Suprapubic skin (tissue), 3 donors: ENCODE data around the gene ATXN1.

Experiments used
- POLR2A ChIP-seq, 2 donors: fragments of 450-650 bp; IDR thresholded peaks; one replicate each; pipeline ENCODE4 v1.6.1; 2017; ENCODE audit warnings: antibody characterized with exemption in 2 of 2, mild to moderate bottlenecking in 2 of 2, moderate library complexity in 2 of 2
- TF ChIP-seq, protein P1 (sequence below), 2 donors: fragments of 200-600 bp in 1 of 2; fragments of 450-650 bp in 1 of 2; sonication (generic) in 1 of 2; IDR thresholded peaks; one replicate each; pipeline ENCODE4 v1.5.1; 2016 to 2019; ENCODE audit warnings: antibody characterized with exemption in 2 of 2, mild to moderate bottlenecking in 1 of 2, moderate library complexity in 1 of 2

DNA sequence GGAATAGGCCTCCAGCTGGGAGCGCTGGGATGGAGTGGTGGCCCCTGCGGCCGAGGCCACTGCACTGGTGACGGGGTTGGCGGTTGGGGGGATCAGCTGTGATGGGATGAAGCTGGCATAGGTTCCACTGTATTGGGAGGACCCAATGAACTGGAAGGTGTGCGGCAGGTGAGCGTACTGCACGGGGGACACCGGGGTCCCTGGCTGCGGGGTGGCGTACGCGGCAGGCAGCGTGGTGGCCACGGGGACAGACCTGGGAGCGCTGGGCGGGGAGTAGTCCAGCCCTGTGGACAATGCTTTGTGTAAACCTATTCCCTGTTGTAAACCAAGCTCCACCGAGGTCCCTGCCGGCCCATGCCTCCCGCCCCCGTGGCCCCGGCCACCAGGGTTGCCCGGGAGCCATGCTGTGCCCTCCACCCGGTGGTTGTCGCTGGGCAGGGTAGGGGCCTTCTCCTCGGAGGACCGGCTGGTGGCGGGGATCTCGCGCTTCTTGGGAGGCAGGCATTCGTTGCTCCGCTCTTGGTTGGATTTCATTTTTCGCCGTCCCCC is 433.4 kb downstream of the ATXN1 start:
- TF ChIP-seq, protein P1, sequence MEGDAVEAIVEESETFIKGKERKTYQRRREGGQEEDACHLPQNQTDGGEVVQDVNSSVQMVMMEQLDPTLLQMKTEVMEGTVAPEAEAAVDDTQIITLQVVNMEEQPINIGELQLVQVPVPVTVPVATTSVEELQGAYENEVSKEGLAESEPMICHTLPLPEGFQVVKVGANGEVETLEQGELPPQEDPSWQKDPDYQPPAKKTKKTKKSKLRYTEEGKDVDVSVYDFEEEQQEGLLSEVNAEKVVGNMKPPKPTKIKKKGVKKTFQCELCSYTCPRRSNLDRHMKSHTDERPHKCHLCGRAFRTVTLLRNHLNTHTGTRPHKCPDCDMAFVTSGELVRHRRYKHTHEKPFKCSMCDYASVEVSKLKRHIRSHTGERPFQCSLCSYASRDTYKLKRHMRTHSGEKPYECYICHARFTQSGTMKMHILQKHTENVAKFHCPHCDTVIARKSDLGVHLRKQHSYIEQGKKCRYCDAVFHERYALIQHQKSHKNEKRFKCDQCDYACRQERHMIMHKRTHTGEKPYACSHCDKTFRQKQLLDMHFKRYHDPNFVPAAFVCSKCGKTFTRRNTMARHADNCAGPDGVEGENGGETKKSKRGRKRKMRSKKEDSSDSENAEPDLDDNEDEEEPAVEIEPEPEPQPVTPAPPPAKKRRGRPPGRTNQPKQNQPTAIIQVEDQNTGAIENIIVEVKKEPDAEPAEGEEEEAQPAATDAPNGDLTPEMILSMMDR (IDR thresholded peaks at IDR 0.05): no peak
- no peak for TF ChIP-seq POLR2A (IDR thresholded peaks at IDR 0.05)
